ENCODE measurements around the gene PGBD5. TPM values are rescaled to one million over a fixed set of nuclear protein-coding genes. Genes with fewer than 3 reads are reported as not detected.

PGBD5 gene
- polyA plus RNA-seq, 1 donor from 2014 or later: not detected

GRCh38 chr1:230395932-230396331 lies 30.2 kb downstream of the PGBD5 start:
- peaks cover 0 to 4% (median 3%) of the 10 kb centered on the region in 3 donors for H3K9me3 Mint-ChIP-seq
- no peak overlapping the region for H3K27ac Mint-ChIP-seq
- peaks cover 0 to 3% (median 0%) of the 10 kb centered on the region in 3 donors for H3K4me1 Mint-ChIP-seq
- no peak overlapping the region for H3K4me3 Mint-ChIP-seq
- peaks cover 13% of the 10 kb centered on the region for H3K27me3 Mint-ChIP-seq
- H3K36me3 Mint-ChIP-seq: no peaks in the 10 kb centered on the region

GRCh38 chr1:230394741-230395140 lies 31.4 kb downstream of the PGBD5 start:
- H3K9me3 Mint-ChIP-seq: peaks cover 0 to 4% (median 3%) of the 10 kb centered on the region in 3 donors
- H3K27me3 Mint-ChIP-seq: peaks cover 21% of the 10 kb centered on the region
- no peak overlapping the region for H3K4me3 Mint-ChIP-seq
- H3K36me3 Mint-ChIP-seq: no peaks in the 10 kb centered on the region
- no peak overlapping the region for H3K27ac Mint-ChIP-seq
- H3K4me1 Mint-ChIP-seq: peaks cover 0 to 3% (median 0%) of the 10 kb centered on the region in 3 donors

GRCh38 chr1:230394134-230394533 lies 32.0 kb downstream of the PGBD5 start:
- no peak overlapping the region for H3K4me3 Mint-ChIP-seq
- H3K36me3 Mint-ChIP-seq: no peaks in the 10 kb centered on the region
- H3K27ac Mint-ChIP-seq: no peak overlapping the region
- H3K4me1 Mint-ChIP-seq: peaks cover 0 to 3% (median 0%) of the 10 kb centered on the region in 3 donors
- H3K9me3 Mint-ChIP-seq: peaks cover 0 to 4% (median 3%) of the 10 kb centered on the region in 3 donors
- peaks cover 17% of the 10 kb centered on the region for H3K27me3 Mint-ChIP-seq

GRCh38 chr1:230393722-230394121 lies 32.4 kb downstream of the PGBD5 start:
- Mint-ChIP-seq H3K27me3 (peaks cover 17% of the 10 kb centered on the region), H3K36me3 (no peaks in the 10 kb centered on the region), H3K27ac (no peak overlapping the region), H3K4me3 (no peak overlapping the region), H3K4me1 (peaks cover 0 to 3% (median 0%) of the 10 kb centered on the region in 3 donors), H3K9me3 (peaks cover 0 to 4% (median 3%) of the 10 kb centered on the region in 3 donors)

- Mint-ChIP-seq H3K27me3 (peaks cover 17% of the 10 kb centered on the region), H3K9me3 (peaks cover 0 to 4% (median 3%) of the 10 kb centered on the region in 3 donors), H3K4me1 (peaks cover 0 to 3% (median 0%) of the 10 kb centered on the region in 3 donors), H3K36me3 (no peaks in the 10 kb centered on the region), H3K27ac (no peak overlapping the region), H3K4me3 (no peak overlapping the region)
These were observed 33.1 kb downstream of the PGBD5 start for GRCh38 chr1:230392920-230393521.

GRCh38 chr1:230392536-230392909 lies 33.6 kb downstream of the PGBD5 start:
- Mint-ChIP-seq H3K36me3 (no peaks in the 10 kb centered on the region), H3K27me3 (peaks cover 19% of the 10 kb centered on the region), H3K27ac (no peak overlapping the region), H3K4me1 (peaks cover 0 to 3% (median 0%) of the 10 kb centered on the region in 3 donors), H3K4me3 (no peak overlapping the region), H3K9me3 (peaks cover 0 to 4% (median 3%) of the 10 kb centered on the region in 3 donors)

- Mint-ChIP-seq H3K27me3 (peaks cover 19% of the 10 kb centered on the region), H3K4me1 (peaks cover 0 to 3% (median 0%) of the 10 kb centered on the region in 3 donors), H3K4me3 (no peak overlapping the region), H3K9me3 (peaks cover 0 to 5% (median 4%) of the 10 kb centered on the region in 3 donors), H3K36me3 (no peaks in the 10 kb centered on the region), H3K27ac (no peak overlapping the region)
These were observed 34.2 kb downstream of the PGBD5 start for GRCh38 chr1:230391776-230392535.

- H3K27me3 Mint-ChIP-seq: peaks cover 16% of the 10 kb centered on the region
- peaks cover 0 to 3% (median 0%) of the 10 kb centered on the region in 3 donors for H3K4me1 Mint-ChIP-seq
- no peaks in the 10 kb centered on the region for H3K36me3 Mint-ChIP-seq
- no peak overlapping the region for H3K4me3 Mint-ChIP-seq
- H3K9me3 Mint-ChIP-seq: peaks cover 0 to 5% (median 4%) of the 10 kb centered on the region in 3 donors
- H3K27ac Mint-ChIP-seq: no peak overlapping the region
These were observed 35.8 kb downstream of the PGBD5 start for GRCh38 chr1:230390371-230390770.

- no peak overlapping the region for H3K27ac Mint-ChIP-seq
- peaks cover 22% of the 10 kb centered on the region for H3K27me3 Mint-ChIP-seq
These were observed 38.3 kb downstream of the PGBD5 start for GRCh38 chr1:230387876-230388275.

GRCh38 chr1:230387296-230387695 lies 38.8 kb downstream of the PGBD5 start:
- Mint-ChIP-seq H3K27ac (no peak overlapping the region), H3K36me3 (peaks cover 1% of the 10 kb centered on the region), H3K27me3 (peaks cover 19% of the 10 kb centered on the region), H3K4me3 (no peak overlapping the region), H3K9me3 (peaks cover 0 to 2% (median 0%) of the 10 kb centered on the region in 3 donors), H3K4me1 (no peaks in the 10 kb centered on the region)

More at GRCh38 chr1:230387876-230388275, 38.3 kb downstream of the PGBD5 start:
- Mint-ChIP-seq H3K4me3 (no peak overlapping the region), H3K9me3 (peaks cover 0 to 2% (median 0%) of the 10 kb centered on the region in 3 donors), H3K36me3 (no peaks in the 10 kb centered on the region), H3K4me1 (peaks cover 0 to 1% (median 0%) of the 10 kb centered on the region in 3 donors)

GRCh38 chr1:230386637-230387262 lies 39.4 kb downstream of the PGBD5 start:
- H3K36me3 Mint-ChIP-seq: peaks cover 1% of the 10 kb centered on the region
- H3K27me3 Mint-ChIP-seq: peaks cover 19% of the 10 kb centered on the region
- H3K9me3 Mint-ChIP-seq: peaks cover 0 to 2% (median 0%) of the 10 kb centered on the region in 3 donors
- no peak overlapping the region for H3K27ac Mint-ChIP-seq
- no peak overlapping the region for H3K4me3 Mint-ChIP-seq
- no peaks in the 10 kb centered on the region for H3K4me1 Mint-ChIP-seq

- Mint-ChIP-seq H3K4me1 (no peaks in the 10 kb centered on the region), H3K4me3 (no peak overlapping the region), H3K27ac (no peak overlapping the region), H3K9me3 (peaks cover 0 to 2% (median 0%) of the 10 kb centered on the region in 3 donors), H3K36me3 (peaks cover 1% of the 10 kb centered on the region), H3K27me3 (peaks cover 20% of the 10 kb centered on the region)
These were observed 40.2 kb downstream of the PGBD5 start for GRCh38 chr1:230385930-230386329.

GRCh38 chr1:230385158-230385450 lies 41.0 kb downstream of the PGBD5 start:
- Mint-ChIP-seq H3K36me3 (peaks cover 1% of the 10 kb centered on the region), H3K9me3 (peaks cover 0 to 2% (median 0%) of the 10 kb centered on the region in 3 donors), H3K4me3 (no peak overlapping the region), H3K4me1 (no peaks in the 10 kb centered on the region), H3K27me3 (peaks cover 12% of the 10 kb centered on the region), H3K27ac (no peak overlapping the region)

- Mint-ChIP-seq H3K4me3 (no peak overlapping the region), H3K27me3 (peaks cover 11% of the 10 kb centered on the region), H3K9me3 (peaks cover under 1 to 3% (median 3%) of the 10 kb centered on the region in 3 donors), H3K36me3 (peaks cover 1% of the 10 kb centered on the region), H3K27ac (no peak overlapping the region), H3K4me1 (no peaks in the 10 kb centered on the region)
These were observed 41.6 kb downstream of the PGBD5 start for GRCh38 chr1:230384380-230385157.

Data from IgD-negative memory B cell (primary cell).